ENCODE data around the gene TGFBR1. TPM values are rescaled to one million over a fixed set of nuclear protein-coding genes. Genes with fewer than 3 reads are reported as not detected.

TGFBR1 gene
- total RNA-seq, 1 experiment from 2014 or later: 9.5 TPM

- Histone ChIP-seq H3K36me3 (ENCODE audit: low read depth, low read length) (no peaks in the 10 kb centered on the region), H3K4me1 (ENCODE audit: insufficient read depth, low read length) (peaks cover 13% of the 10 kb centered on the region), H2AFZ (ENCODE audit: low read length) (no peak overlapping the region), H3K4me3 (ENCODE audit: low read length) (no peak overlapping the region), H3K9me3 (ENCODE audit: low read length) (no peaks in the 10 kb centered on the region), H3K4me2 (ENCODE audit: low read length) (no peak overlapping the region), H3F3A (ENCODE audit: low read length, unreplicated experiment) (no peaks in the 10 kb centered on the region), H3K27me3 (ENCODE audit: low read length) (no peaks in the 10 kb centered on the region), H3K9ac (ENCODE audit: low read length) (no peak overlapping the region), H3K9me2 (replicated peaks; ENCODE audit: low read length) (no peaks in the 10 kb centered on the region), H3K79me2 (ENCODE audit: low read length) (peaks cover 63% of the 10 kb centered on the region), H4K20me1 (ENCODE audit: low read length) (peaks cover 26% of the 10 kb centered on the region), H3K27ac (ENCODE audit: low read length) (no peak overlapping the region)
- no peak for DNase-seq
- no peak for ATAC-seq
- intact Hi-C loops (cut with micrococcal nuclease): no loop called here
- BruUV-seq (replicated peaks): no TSS peak
- CTCF ChIA-PET: no interaction called here
- no peak for TF ChIP-seq CTCF (conservative IDR thresholded peaks at IDR 0.05; ENCODE audit: low read depth, low read length)
- TF ChIP-seq EZH2phosphoT487 (IDR thresholded peaks at IDR 0.05; ENCODE audit: borderline replicate concordance, low read length): no peak
- TF ChIP-seq EZH2 (IDR thresholded peaks at IDR 0.05; ENCODE audit: low read length, unreplicated experiment): no peak
- POLR2A ChIA-PET (ENCODE audit: unreplicated experiment): no interaction called here
Measured at GRCh38 chr9:99108131-99108530, 3.2 kb downstream of the TGFBR1 start.

DNA sequence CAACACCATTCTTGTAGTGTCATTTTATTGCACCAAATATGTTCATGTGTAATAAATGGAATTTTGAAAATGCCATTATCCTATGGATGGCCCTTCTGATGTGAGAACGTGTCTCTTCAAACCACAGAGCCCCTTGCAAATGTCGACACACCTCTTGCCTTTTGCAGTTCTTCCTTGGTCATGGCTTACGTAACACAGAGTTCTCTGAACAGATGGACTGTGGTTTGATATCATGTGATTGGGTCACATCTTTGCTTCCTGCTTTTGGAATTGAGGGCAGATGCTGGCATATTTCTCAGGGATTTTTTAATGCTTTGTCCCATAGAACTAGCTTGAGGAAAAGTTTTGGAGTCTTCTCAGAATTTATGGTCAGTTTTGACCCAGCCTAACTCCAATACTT, 4.6 kb downstream of the TGFBR1 start:
- no peak for DNase-seq
- Histone ChIP-seq H3K79me2 (ENCODE audit: low read length) (peaks cover 65% of the 10 kb centered on the region), H3F3A (ENCODE audit: low read length, unreplicated experiment) (no peaks in the 10 kb centered on the region), H4K20me1 (ENCODE audit: low read length) (peaks cover 26% of the 10 kb centered on the region), H3K4me1 (ENCODE audit: insufficient read depth, low read length) (no peaks in the 10 kb centered on the region; the same call in 1 of the 2 replicates), H2AFZ (ENCODE audit: low read length) (no peak overlapping the region), H3K27me3 (ENCODE audit: low read length) (no peaks in the 10 kb centered on the region), H3K4me3 (ENCODE audit: low read length) (no peak overlapping the region), H3K4me2 (ENCODE audit: low read length) (no peak overlapping the region), H3K9me3 (ENCODE audit: low read length) (no peaks in the 10 kb centered on the region), H3K9me2 (replicated peaks; ENCODE audit: low read length) (no peaks in the 10 kb centered on the region), H3K27ac (ENCODE audit: low read length) (no peak overlapping the region), H3K9ac (ENCODE audit: low read length) (no peak overlapping the region), H3K36me3 (ENCODE audit: low read depth, low read length) (no peaks in the 10 kb centered on the region)
- no TSS peak for BruUV-seq (replicated peaks)
- no peak for ATAC-seq
- POLR2A ChIA-PET (ENCODE audit: unreplicated experiment): no interaction called here
- CTCF ChIA-PET: no interaction called here
- intact Hi-C loops (cut with micrococcal nuclease): no loop called here
- TF ChIP-seq EZH2phosphoT487 (IDR thresholded peaks at IDR 0.05; ENCODE audit: borderline replicate concordance, low read length): no peak
- TF ChIP-seq EZH2 (IDR thresholded peaks at IDR 0.05; ENCODE audit: low read length, unreplicated experiment): no peak
- TF ChIP-seq CTCF (conservative IDR thresholded peaks at IDR 0.05; ENCODE audit: low read depth, low read length): no peak

- Histone ChIP-seq H3K9me3 (ENCODE audit: low read length) (no peaks in the 10 kb centered on the region), H4K20me1 (ENCODE audit: low read length) (peaks cover 8% of the 10 kb centered on the region; the same call in 1 of the 2 replicates), H3K27ac (ENCODE audit: low read length) (no peak overlapping the region), H3K9ac (ENCODE audit: low read length) (no peak overlapping the region), H3K27me3 (ENCODE audit: low read length) (no peaks in the 10 kb centered on the region), H3F3A (ENCODE audit: low read length, unreplicated experiment) (no peaks in the 10 kb centered on the region), H3K36me3 (ENCODE audit: low read depth, low read length) (no peaks in the 10 kb centered on the region), H3K4me2 (ENCODE audit: low read length) (no peak overlapping the region), H3K9me2 (replicated peaks; ENCODE audit: low read length) (no peaks in the 10 kb centered on the region), H3K79me2 (ENCODE audit: low read length) (peaks cover 52% of the 10 kb centered on the region), H2AFZ (ENCODE audit: low read length) (no peak overlapping the region), H3K4me1 (ENCODE audit: insufficient read depth, low read length) (no peaks in the 10 kb centered on the region), H3K4me3 (ENCODE audit: low read length) (no peak overlapping the region)
- no peak for TF ChIP-seq EZH2 (IDR thresholded peaks at IDR 0.05; ENCODE audit: low read length, unreplicated experiment)
- TF ChIP-seq CTCF (conservative IDR thresholded peaks at IDR 0.05; ENCODE audit: low read depth, low read length): no peak
- no peak for TF ChIP-seq EZH2phosphoT487 (IDR thresholded peaks at IDR 0.05; ENCODE audit: borderline replicate concordance, low read length)
- ATAC-seq (no peak), DNase-seq (no peak)
- intact Hi-C loops (cut with micrococcal nuclease): no loop called here
- POLR2A ChIA-PET (ENCODE audit: unreplicated experiment): interaction anchor here (0.6 kb wide), 1 partner anchor 441 kb away, joined by 5 read pairs; no protein-coding TSS in a partner anchor
- no TSS peak for BruUV-seq (replicated peaks)
- CTCF ChIA-PET: no interaction called here
Measured at GRCh38 chr9:99112750-99113413, 8.0 kb downstream of the TGFBR1 start.
